Urinary bladder (tissue), 4 donors: Measurements from ENCODE around the gene KLRC1. TPM values are rescaled to one million over a fixed set of nuclear protein-coding genes. Genes with fewer than 3 reads are reported as not detected.
"Not testable (repeated sequence)": the region's sequence is repeated elsewhere in the genome, so short reads cannot be mapped to it uniquely, and the experiment has no call there.

Source experiments
- DNase-seq: peaks from one replicate; pipeline ENCODE4 v3.0.0-alpha.2; 2015; ENCODE audit errors: extremely low spot score
- H3K27ac ChIP-seq: one replicate; pipeline ENCODE4 v1.5.1; 2013; ENCODE audit warnings: low read depth, mild to moderate bottlenecking, moderate library complexity
- H3K36me3 ChIP-seq: one replicate; pipeline ENCODE4 v1.6.1; 2013; ENCODE audit warnings: mild to moderate bottlenecking, moderate library complexity; ENCODE audit not compliant: insufficient read depth
- H3K4me1 ChIP-seq: one replicate; pipeline ENCODE4 v1.6.1; 2013; ENCODE audit warnings: mild to moderate bottlenecking, moderate library complexity; ENCODE audit not compliant: insufficient read depth
- H3K4me3 ChIP-seq: one replicate; pipeline ENCODE4 v1.5.1; 2013; ENCODE audit warnings: low read depth, low read length
- WGBS: extraction: QIAGEN DNeasy Blood & Tissue Kit; methylation state at CpG from one replicate; pipeline ENCODE4 v1.1.7; 2013; 5-methylcytosine and 5-hydroxymethylcytosine counted together
- polyA plus RNA-seq: library from polyadenylated mRNA; stranded (reverse); fragments of 200-250 nt; gene quantifications from one replicate; pipeline ENCODE4 v1.2.3, GENCODE V29; 2013
- total RNA-seq: library from RNA; depleted of rRNA; stranded (reverse); fragments of >200 nt; gene quantifications from one replicate; pipeline ENCODE4 v1.2.3, GENCODE V29; 2014
- donor health status: healthy with polysubstance abuse.
- donor health status: healthy.

Gene KLRC1
- total and polyA plus RNA-seq, 2 donors = 0.82 to 2.4 TPM

DNA sequence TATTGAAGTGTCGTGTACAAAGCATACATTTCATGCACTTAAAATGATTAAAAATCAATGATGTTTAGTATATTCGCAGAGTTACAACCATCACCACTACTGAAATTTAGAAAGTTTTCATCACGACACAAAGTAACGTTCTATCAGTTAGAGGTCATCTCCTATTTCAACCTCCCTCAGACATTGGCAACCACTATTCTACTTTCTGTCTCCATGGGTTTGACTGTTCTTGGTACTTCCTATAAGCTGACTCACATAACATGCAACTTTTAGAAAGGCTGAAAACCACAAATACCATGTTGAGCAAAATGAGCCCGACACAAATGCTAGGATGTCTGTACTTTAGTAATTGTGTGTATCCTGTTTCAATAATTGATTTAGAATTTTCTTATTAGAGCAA lies 7.1 kb downstream of the KLRC1 start:
- 77% methylated on average over 5 of the region's 5 CpGs for WGBS
- not testable (repeated sequence) for DNase-seq, H3K4me1 ChIP-seq, H3K4me3 ChIP-seq, H3K36me3 ChIP-seq, H3K27ac ChIP-seq

GRCh38 chr12:10441144-10441543 lies 12.0 kb downstream of the KLRC1 start:
- H3K4me1 ChIP-seq, H3K27ac ChIP-seq, DNase-seq, H3K4me3 ChIP-seq, H3K36me3 ChIP-seq: not testable (repeated sequence)
- WGBS = 89% methylated on average over 8 of the region's 8 CpGs

DNA sequence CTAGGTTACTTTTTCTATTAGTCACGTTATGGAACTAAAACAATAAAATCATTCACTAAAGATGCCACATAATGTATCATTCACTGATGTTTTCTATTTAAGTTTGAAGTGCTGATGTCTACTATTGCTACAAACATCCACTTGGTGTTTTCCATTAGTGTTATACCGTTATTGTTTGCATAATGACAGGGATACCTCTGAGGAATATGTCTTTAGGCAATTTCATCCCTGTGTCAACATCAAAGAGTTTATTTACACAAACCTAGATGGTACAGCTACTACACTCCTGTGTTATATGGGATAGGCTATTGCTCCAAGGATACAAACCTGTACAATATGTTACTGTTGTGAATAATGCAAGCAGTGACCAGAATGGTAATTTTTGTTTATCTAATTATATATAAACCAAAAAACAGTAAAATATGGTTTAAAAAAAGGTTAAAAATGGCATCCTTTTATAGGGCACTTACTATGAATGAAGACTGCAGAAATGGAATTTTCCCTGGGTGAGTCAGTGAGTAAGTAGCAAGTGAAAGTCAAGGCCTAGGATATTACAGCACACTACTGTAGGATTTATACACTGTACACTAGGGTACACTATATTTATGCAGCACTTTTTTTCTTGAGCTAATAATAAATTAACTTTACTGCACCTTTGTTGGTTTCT lies 13.4 kb downstream of the KLRC1 start:
- not testable (repeated sequence) for H3K4me1 ChIP-seq, H3K36me3 ChIP-seq, H3K27ac ChIP-seq, DNase-seq, H3K4me3 ChIP-seq
- WGBS = 57% methylated on average over 2 of the region's 2 CpGs

DNA sequence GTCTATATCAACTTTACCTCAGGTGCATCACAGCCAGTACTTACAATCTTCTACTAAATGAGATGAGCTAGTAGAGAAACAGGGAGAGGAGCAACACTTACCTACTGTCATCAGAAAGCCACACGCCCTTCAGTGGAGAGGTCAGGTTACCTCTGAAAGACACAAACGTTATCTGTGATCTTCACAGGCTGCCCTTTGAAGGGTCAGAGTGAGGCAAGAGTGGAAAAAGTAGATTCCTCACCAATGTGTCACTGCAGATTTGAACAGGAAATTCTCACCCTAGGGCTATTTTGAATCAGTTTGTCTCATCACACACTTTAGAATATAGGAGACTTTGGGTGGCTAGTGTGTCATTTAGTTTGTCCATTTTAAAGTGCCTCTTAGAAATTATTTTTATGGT lies 15.6 kb downstream of the KLRC1 start:
- not testable (repeated sequence) for H3K4me1 ChIP-seq, H3K36me3 ChIP-seq, DNase-seq, H3K4me3 ChIP-seq, H3K27ac ChIP-seq
- 45% methylated on average over 2 of the region's 2 CpGs for WGBS

- DNase-seq, H3K4me1 ChIP-seq, H3K27ac ChIP-seq, H3K4me3 ChIP-seq, H3K36me3 ChIP-seq: not testable (repeated sequence)
- WGBS = 19% methylated on average over 3 of the region's 3 CpGs
Measured at GRCh38 chr12:10435816-10436215, 17.4 kb downstream of the KLRC1 start, which contains the start of gene KLRC2. Gene KLRC2, minus strand, starts transcription at chr12:10436010. Its CDS starts 24 bp downstream, at chr12:10435986.

- H3K4me1 ChIP-seq, DNase-seq, H3K4me3 ChIP-seq, H3K27ac ChIP-seq, H3K36me3 ChIP-seq: not testable (repeated sequence)
- WGBS = 88% methylated on average over 4 of the region's 4 CpGs
Measured at GRCh38 chr12:10430623-10431022, 22.6 kb downstream of the KLRC1 start.

GRCh38 chr12:10425938-10426337 lies 27.2 kb downstream of the KLRC1 start:
- 87% methylated on average over 8 of the region's 8 CpGs for WGBS
- not testable (repeated sequence) for H3K27ac ChIP-seq, H3K4me3 ChIP-seq, H3K36me3 ChIP-seq, H3K4me1 ChIP-seq, DNase-seq

DNA sequence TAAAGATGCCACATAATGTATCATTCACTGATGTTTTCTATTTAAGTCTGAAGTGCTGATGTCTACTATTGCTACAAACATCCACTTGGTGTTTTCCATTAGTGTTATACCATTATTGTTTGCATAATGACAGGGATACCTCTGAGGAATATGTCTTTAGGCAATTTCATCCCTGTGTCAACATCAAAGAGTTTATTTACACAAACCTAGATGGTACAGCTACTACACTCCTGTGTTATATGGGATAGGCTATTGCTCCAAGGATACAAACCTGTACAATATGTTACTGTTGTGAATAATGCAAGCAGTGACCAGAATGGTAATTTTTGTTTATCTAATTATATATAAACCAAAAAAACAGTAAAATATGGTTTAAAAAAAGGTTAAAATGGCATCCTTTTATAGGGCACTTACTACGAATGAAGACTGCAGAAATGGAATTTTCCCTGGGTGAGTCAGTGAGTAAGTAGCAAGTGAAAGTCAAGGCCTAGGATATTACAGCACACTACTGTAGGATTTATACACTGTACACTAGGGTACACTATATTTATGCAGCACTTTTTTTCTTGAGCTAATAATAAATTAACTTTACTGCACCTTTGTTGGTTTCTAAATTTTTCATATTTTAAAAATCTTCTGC lies 28.8 kb downstream of the KLRC1 start:
- DNase-seq, H3K4me3 ChIP-seq, H3K36me3 ChIP-seq, H3K4me1 ChIP-seq, H3K27ac ChIP-seq: not testable (repeated sequence)
- 58% methylated on average over 1 of the region's 1 CpG for WGBS

DNA sequence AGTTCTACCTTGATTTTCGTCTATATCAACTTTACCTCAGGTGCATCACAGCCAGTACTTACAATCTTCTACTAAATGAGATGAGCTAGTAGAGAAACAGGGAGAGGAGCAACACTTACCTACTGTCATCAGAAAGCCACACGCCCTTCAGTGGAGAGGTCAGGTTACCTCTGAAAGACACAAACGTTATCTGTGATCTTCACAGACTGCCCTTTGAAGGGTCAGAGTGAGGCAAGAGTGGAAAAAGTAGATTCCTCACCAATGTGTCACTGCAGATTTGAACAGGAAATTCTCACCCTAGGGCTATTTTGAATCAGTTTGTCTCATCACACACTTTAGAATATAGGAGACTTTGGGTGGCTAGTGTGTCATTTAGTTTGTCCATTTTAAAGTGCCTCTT lies 31.0 kb downstream of the KLRC1 start:
- 41% methylated on average over 2 of the region's 3 CpGs for WGBS

DNA sequence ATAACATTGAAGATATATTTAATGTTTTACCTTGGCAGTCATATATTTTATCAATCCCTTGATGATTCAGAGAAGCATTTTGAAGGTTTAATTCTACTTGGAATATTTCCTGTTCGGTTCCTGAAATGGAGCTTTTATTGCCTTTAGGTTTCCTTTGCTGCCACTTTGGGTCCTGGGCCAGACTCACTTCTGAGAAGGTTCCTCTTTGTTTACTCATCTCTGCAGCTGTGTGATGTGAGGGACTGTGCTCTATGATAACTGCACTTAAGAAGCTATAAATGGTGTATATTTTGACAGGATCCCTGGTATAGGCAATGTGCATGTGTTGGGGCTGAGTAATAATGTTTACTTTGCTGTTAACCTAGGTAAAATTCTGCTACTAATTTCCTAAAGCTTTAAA lies 32.8 kb downstream of the KLRC1 start, which contains the start of gene KLRC3:
Gene KLRC3, minus strand, starts transcription at position 262 of the 400 bp plus-strand sequence. Its CDS starts 45 bp downstream, at position 217.
- not testable (repeated sequence) for DNase-seq, H3K36me3 ChIP-seq, H3K4me3 ChIP-seq, H3K4me1 ChIP-seq, H3K27ac ChIP-seq
- WGBS = 15% methylated on average over 1 of the region's 1 CpG

More for the DNA sequence above, 31.0 kb downstream of the KLRC1 start:
- H3K4me3 ChIP-seq, H3K27ac ChIP-seq, DNase-seq, H3K4me1 ChIP-seq, H3K36me3 ChIP-seq: not testable (repeated sequence)

- H3K36me3 ChIP-seq = no peaks in the 10 kb centered on the region
- no peak for DNase-seq
- no peaks in the 10 kb centered on the region for H3K4me1 ChIP-seq
- H3K4me3 ChIP-seq = no peak within 1 kb of the TSS
- H3K27ac ChIP-seq = no peak within 1 kb of the TSS
- 9% methylated on average over 1 of the region's 1 CpG for WGBS
Measured at GRCh38 chr12:10409392-10409791, 43.8 kb downstream of the KLRC1 start, which contains the start of gene KLRC4. Gene KLRC4, minus strand, starts transcription at chr12:10409757. Its CDS starts 182 bp downstream, at chr12:10409575.

- 28% methylated on average over 3 of the region's 3 CpGs for WGBS
Measured at GRCh38 chr12:10408842-10409241, 44.3 kb downstream of the KLRC1 start.

GRCh38 chr12:10406725-10407124 lies 46.5 kb downstream of the KLRC1 start:
- 67% methylated on average over 4 of the region's 4 CpGs for WGBS
- Histone ChIP-seq H3K36me3 (no peaks in the 10 kb centered on the region), H3K4me1 (no peaks in the 10 kb centered on the region), H3K27ac (no peak overlapping the region), H3K4me3 (no peak overlapping the region)
- no peak for DNase-seq

More at GRCh38 chr12:10408842-10409241, 44.3 kb downstream of the KLRC1 start:
- no peak for DNase-seq
- no peak overlapping the region for H3K4me3 ChIP-seq
- H3K36me3 ChIP-seq = no peaks in the 10 kb centered on the region
- no peaks in the 10 kb centered on the region for H3K4me1 ChIP-seq
- no peak overlapping the region for H3K27ac ChIP-seq

DNA sequence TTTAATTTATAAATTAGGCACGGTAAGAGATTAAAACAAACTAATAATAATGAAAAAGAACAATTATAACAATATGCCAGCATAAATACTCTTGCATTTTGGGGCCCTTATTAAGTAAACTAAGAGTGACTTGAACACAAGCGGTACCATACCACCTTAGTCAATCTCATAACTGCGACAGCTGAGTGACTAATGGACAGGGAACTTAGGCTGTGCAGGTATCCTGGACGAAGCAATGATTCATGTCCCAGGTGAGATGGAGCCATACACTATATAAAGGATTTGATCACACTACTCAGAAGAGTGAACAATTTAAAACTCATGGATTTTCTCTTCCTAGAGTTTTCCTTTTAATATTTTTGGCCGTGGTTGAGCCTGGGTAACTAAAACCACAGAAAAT lies 47.9 kb downstream of the KLRC1 start:
- no peaks in the 10 kb centered on the region for H3K36me3 ChIP-seq
- no peaks in the 10 kb centered on the region for H3K4me1 ChIP-seq
- no peak overlapping the region for H3K4me3 ChIP-seq
- no peak for DNase-seq
- no peak overlapping the region for H3K27ac ChIP-seq
- 95% methylated on average over 5 of the region's 5 CpGs for WGBS
